ENCODE measurements around the gene CPA1. TPM values are rescaled to one million over a fixed set of nuclear protein-coding genes. Genes with fewer than 3 reads are reported as not detected.
A peak's percentile ranks its signal among the peaks of the same experiment; 100 is the strongest.

CPA1 gene
- total and polyA plus RNA-seq, 9 of the 15 experiments (the other 6 are each of a cell fraction or from before 2014, with no cell fraction given): 6.5 TPM; not detected in 8

DNA sequence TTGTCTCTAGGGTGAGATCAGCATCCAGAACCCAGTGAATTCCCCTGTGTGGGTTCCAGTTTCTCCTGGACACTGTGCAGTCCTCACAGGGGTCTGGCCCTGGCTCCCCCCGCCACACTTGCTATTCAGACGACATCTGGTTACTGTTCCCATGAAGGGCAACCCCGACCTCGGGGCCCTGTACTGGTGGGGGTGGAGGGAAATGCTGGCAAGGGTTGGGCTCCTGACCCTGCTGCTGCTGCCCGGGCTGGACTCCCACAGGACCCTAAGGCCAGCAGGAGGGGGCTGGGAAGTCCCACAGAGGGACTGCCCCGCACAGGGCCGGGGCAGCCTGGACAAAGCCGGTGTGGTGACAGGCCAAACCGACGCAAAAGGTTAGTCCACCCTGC, 768 bp upstream of the CPA1 start:
- Histone ChIP-seq H3K9ac (ENCODE audit: insufficient read depth in 1 of 2, low read depth in 2 of 2, low read length in 2 of 2) (peak overlapping the region in 1 of 2 experiments; percentile 69; a peak in 1 of 4 replicates), H3K9me3 (replicated peaks; ENCODE audit: control insufficient read depth, insufficient read depth, low read depth, low read length) (0 out of 2 replicates have a peak, but pooled peaks cover 3% of the 10 kb centered on the region), H3K36me3 (ENCODE audit: control insufficient read depth, insufficient read depth, low read length) (no peaks in the 10 kb centered on the region), H3K27ac (ENCODE audit: extremely low read depth, low read depth, low read length) (no peak overlapping the region), H3K4me3 (no peak overlapping the region), H4K20me1 (replicated peaks; ENCODE audit: control insufficient read depth, insufficient read depth, low read length) (no peaks in the 10 kb centered on the region), H3K9me1 (ENCODE audit: control insufficient read depth, insufficient read depth, low read length) (no peaks in the 10 kb centered on the region), H2AFZ (ENCODE audit: low read depth, low read length) (peak overlapping the region; percentile 38; the same call in 1 of the 2 replicates), H3K4me1 (replicated peaks in 1 of 2; ENCODE audit: control insufficient read depth in 2 of 2, insufficient read depth in 2 of 2, low read length in 2 of 2) (peaks cover 7 to 22% of the 10 kb centered on the region in 2 experiments; a peak in 4 of 5 replicates), H3K27me3 (ENCODE audit: control insufficient read depth in 2 of 2, insufficient read depth in 2 of 2, low read length in 2 of 2) (peaks cover 5 to 29% of the 10 kb centered on the region in 2 experiments; a peak in 4 of 5 replicates), H3K4me2 (ENCODE audit: insufficient read depth, low read length) (no peak overlapping the region), H3K79me2 (ENCODE audit: control insufficient read depth, insufficient read depth, low read length) (no peaks in the 10 kb centered on the region)
- no TSS peak for BruUV-seq (replicated peaks)
- intact Hi-C loops (cut with micrococcal nuclease) (no loop called here), in situ Hi-C loops (cut with MboI) (no loop called here)
- peak; percentile 16; the same call in 2 of the 3 replicates for ATAC-seq
- no peak for FAIRE-seq
- WGBS (ENCODE audit: insufficient coverage, low coverage, missing lambda C conversion rate): 13% methylated on average over 10 of the region's 10 CpGs
- TF ChIP-seq, protein P1, sequence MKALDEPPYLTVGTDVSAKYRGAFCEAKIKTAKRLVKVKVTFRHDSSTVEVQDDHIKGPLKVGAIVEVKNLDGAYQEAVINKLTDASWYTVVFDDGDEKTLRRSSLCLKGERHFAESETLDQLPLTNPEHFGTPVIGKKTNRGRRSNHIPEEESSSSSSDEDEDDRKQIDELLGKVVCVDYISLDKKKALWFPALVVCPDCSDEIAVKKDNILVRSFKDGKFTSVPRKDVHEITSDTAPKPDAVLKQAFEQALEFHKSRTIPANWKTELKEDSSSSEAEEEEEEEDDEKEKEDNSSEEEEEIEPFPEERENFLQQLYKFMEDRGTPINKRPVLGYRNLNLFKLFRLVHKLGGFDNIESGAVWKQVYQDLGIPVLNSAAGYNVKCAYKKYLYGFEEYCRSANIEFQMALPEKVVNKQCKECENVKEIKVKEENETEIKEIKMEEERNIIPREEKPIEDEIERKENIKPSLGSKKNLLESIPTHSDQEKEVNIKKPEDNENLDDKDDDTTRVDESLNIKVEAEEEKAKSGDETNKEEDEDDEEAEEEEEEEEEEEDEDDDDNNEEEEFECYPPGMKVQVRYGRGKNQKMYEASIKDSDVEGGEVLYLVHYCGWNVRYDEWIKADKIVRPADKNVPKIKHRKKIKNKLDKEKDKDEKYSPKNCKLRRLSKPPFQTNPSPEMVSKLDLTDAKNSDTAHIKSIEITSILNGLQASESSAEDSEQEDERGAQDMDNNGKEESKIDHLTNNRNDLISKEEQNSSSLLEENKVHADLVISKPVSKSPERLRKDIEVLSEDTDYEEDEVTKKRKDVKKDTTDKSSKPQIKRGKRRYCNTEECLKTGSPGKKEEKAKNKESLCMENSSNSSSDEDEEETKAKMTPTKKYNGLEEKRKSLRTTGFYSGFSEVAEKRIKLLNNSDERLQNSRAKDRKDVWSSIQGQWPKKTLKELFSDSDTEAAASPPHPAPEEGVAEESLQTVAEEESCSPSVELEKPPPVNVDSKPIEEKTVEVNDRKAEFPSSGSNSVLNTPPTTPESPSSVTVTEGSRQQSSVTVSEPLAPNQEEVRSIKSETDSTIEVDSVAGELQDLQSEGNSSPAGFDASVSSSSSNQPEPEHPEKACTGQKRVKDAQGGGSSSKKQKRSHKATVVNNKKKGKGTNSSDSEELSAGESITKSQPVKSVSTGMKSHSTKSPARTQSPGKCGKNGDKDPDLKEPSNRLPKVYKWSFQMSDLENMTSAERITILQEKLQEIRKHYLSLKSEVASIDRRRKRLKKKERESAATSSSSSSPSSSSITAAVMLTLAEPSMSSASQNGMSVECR (CRISPR knock-in tag; IDR thresholded peaks at IDR 0.05): no peak
- TF ChIP-seq, protein P2, sequence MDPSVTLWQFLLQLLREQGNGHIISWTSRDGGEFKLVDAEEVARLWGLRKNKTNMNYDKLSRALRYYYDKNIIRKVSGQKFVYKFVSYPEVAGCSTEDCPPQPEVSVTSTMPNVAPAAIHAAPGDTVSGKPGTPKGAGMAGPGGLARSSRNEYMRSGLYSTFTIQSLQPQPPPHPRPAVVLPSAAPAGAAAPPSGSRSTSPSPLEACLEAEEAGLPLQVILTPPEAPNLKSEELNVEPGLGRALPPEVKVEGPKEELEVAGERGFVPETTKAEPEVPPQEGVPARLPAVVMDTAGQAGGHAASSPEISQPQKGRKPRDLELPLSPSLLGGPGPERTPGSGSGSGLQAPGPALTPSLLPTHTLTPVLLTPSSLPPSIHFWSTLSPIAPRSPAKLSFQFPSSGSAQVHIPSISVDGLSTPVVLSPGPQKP (CRISPR knock-in tag; IDR thresholded peaks at IDR 0.05): 0 out of 2 replicates have a peak, but pooled peaks have one; percentile 33
- POLR2A ChIA-PET: interaction anchor here (1.3 kb wide), 1 partner anchor 10 kb away, joined by 3 read pairs; no protein-coding TSS in a partner anchor
- CTCF ChIA-PET (ENCODE audit: low intra/inter-chr PET ratio): no interaction called here
- no peak for DNase-seq (ENCODE audit: extremely low read depth in 1 of 4, low spot score in 3 of 4)

Measured in K562 (cell line).